ENCODE data around the gene GABARAP.

Gene GABARAP

DNA sequence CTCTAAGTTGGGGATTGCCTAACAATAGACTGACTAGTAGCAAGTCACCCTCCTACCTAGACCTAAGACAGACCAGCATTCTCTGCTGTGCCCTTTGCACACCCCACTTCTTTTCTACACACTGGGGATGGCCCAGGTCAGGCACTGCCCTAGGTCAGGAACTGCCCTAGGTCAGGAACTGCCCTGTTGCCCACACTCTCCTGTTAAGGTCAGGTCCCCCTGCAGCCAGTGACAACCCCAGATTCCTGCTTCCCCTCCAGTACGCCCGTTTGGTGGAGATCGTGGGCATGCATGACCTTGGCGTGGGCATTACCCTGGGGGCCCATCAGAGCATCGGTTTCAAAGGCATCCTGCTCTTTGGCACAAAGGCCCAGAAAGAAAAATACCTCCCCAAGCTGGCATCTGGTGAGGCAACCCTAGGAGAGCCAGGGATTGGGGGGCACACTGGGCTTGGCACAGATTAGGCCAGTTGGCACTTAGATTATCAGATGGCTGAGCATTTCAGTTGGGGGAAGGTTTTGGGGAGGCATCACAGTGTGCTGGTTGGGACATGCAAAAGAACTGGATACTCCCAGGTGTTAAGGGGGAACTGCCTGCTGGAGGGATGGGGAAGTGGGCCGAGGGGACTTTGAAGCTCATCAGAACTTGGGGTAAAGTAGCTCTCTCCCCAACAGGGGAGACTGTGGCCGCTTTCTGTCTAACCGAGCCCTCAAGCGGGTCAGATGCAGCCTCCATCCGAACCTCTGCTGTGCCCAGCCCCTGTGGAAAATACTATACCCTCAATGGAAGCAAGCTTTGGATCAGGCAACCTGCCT, 20.8 kb downstream of the GABARAP start:
- no peak for DNase-seq

DNA sequence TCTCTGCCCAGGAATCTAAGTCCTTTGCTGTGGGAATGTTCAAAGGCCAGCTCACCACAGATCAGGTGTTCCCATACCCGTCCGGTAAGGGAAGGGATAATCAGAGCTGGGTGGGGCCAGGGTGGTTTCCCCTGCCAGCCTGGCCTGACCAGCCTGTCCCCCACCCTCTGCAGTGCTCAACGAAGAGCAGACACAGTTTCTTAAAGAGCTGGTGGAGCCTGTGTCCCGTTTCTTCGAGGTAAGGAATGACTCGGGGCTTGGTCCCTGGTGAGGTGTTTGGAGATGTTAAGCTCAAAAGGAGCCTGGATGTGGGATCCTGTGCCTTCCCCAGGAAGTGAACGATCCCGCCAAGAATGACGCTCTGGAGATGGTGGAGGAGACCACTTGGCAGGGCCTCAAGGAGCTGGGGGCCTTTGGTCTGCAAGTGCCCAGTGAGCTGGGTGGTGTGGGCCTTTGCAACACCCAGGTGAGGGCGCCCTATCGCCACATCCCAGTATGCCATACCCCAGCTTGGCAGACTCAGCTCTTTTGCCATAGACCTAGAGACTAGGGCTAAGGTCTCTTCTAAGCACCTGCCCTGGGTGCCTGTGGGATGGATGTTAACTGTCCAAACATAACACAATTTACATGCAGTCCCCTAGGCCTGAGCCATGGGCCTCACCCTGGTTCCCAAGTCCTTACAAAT, 21.5 kb downstream of the GABARAP start:
- DNase-seq: peak; percentile 56

DNA sequence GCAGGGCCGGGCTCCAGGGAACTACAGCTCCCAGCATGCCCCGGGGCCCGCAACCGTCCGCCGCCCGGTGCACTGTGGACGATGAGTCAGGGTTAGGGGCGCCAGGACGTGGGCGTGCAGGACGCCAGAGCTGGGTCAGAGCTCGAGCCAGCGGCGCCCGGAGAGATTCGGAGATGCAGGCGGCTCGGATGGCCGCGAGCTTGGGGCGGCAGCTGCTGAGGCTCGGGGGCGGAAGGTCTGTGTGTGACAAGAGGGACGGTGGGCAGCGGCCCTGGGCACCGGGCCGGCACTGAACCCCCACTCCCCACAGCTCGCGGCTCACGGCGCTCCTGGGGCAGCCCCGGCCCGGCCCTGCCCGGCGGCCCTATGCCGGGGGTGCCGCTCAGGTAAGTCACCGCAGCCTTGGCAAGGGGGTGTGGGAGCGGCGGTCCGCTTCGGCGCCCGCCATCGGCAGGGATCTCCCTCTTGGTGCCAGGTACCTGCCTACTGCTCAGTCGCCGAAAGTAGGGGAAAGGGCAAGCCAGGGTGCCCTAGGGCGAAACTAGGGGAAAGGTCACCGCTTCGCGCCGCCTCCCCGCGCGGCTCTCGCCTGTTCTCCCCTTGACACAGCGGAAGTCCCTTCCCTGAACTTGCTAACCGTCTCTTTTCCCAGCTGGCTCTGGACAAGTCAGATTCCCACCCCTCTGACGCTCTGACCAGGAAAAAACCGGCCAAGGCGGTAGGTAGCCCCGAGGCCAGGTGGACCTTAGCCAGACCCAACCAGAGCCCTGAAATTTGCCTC, 22.2 kb downstream of the GABARAP start, which contains the start of the genes ACADVL and DLG4:
TSS of gene ACADVL (plus strand) at position 127 of the 781 bp plus-strand sequence. CDS start at position 174, 47 bp downstream.
TSS of gene DLG4 (minus strand) at position 25 of the 781 bp plus-strand sequence.
- peak; percentile 78 for DNase-seq

DNA sequence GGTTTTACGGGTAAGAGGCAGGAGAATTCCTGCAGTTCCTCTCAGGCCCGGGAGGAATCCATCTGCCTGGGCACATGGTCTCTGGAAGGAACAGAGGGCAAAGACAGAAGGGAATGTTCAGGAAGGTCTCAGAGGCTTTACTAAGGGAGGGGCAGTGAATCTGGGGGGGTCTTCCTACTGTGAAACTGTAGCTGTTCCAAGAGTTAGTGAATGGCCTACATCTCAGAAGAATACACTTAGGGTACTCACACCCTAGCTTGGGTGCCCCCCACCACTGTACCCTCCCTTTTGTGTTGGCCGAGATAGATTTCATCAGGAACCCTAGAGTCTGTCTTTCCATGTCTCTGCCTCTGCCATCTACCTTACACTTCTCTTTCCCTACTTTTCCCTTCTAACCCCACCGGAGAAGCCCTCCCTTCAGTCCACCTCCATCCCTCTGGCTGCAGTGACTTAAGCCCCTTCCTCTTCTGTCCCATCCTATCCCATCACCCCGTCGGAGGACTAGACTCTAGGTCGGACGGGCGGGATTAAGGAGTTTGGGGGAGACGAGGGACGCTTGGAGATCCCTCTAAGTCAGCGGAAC, 22.9 kb downstream of the GABARAP start:
- DNase-seq: no peak

DNA sequence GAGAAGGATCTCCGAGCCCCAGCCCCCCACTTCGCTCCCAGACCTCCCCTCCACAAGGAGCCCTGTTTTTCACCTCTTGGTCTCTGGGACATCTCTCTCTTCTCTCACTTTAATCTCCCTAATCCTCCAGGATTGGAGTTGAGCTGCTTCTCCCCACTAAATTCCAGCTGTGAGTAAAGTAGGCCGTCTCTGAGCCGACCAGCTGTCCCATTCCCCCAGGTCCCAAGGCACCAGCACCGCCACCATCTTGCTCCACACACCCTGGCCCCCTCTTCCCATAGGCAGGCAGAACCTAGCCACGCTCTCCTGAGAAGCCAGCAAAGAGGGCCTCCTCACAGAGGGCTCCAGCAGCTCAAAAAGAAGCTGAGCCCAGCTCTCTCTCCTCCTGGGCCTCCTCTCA, 23.5 kb downstream of the GABARAP start:
- DNase-seq: no peak

DNA sequence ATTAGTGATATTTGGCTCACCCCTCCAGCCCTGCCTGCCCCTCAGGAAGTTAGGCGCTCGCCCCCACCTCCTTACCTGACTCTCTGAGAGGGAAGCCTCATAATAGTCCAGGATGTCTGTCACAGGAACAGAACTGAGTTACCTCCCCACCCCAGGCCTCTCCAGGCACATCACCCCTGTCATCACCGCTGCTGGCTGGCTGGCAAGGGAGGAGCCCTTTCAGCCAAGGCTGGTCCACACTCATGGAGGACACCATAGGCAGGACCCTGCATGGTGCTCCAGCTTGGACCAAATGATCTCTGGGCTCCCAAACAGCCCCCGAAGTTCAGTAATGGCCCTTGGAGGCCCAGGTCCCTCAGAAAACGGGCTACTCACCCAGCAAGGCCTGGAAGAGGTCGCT, 24.1 kb downstream of the GABARAP start:
- no peak for DNase-seq

DNA sequence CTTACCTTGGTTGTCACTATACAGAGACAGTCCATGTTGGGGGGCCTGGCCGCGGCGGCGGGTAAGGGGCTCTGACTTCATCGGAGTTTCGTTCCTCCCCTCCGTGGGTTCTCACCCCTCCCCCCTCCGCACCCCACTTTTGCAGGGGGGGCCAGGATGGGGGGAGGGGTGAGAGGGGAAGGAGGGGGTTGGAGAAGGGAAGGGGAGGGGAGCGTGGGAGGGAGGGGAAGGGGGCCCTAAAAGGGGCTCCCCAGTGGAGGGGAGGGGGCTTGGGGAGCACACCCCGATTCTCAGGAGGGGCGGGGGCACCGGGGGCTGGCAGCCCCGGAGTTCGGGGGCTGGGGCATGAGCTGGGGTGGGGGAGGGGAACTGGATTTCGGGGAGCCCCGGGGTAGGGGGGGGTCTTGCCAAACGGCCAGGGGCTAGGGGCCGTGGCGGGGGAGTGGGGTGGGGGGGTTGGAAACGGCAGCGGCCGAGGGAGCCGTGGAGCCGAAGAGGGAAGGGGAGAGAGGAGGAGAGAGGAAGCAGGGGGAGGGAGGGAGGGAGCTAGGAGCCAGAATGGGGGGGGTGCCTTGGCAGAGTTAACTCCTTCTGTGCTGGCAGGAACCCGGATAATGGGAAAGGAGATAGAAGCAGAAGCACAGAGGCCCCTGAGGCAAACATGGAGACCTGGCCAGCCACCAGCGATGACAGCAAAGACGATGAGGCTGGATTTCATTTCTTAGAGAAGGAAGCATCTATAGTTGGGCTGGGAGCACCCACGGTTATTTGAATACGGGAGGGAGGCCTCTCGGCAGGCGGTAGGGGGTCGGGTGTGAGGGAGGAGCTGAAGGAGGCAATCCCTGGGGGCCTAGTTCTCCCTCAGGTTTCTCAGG, 24.9 kb downstream of the GABARAP start:
- DNase-seq: no peak

- DNase-seq: no peak
Measured at GRCh38 chr17:7216242-7217112, 25.8 kb downstream of the GABARAP start.

DNA sequence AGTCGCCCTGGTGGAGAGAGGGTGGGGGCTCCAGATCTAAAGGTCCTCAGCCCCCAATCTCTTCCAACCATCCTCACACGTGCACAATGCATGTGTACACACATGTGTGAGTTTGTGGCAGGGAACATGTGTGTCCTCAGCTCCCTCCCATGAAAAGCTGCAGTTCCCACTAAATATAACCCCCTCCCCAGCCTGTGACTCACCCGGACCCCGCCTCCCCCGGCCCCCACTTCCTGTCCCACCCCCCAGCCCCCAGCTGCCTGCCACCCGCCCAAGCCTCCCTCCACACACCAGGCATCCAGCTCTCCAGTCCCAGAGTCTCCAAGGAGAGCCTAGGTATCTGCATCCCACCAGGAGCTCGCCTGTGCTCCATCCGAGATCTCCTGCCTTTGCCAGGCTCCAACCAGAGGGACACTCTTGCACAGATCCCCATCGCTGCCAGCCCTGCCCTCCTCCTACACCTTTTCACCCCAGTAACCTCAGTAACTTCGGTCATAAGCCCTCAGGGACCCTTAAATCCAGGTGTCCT, 26.5 kb downstream of the GABARAP start:
- DNase-seq: no peak

DNA sequence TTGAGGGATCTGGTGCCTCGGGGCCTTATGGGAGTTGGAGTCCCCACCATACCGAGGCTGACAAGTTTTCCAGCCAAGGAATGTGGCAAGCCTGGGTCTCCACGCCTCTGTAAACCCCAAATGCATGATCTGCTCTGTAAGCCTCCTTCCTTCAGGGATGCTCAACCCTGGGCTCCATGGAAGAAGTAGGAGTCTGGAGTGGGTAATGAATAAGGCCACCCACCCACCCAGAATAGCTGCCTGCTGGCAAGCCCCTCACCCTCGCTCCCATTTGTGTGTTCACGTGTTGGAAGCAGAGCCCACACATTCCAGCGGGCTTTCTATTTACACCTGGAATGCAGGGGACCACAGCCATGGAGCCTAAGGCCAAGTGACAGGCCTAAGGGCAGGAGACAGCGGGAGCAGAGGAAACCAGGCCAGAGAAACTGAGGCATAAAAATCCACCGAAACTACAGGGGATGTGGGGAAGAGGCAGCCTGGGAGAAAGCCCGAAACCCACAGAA, 27.1 kb downstream of the GABARAP start:
- DNase-seq: no peak

GRCh38 chr17:7214300-7215135, 27.7 kb downstream of the GABARAP start:
- peak; percentile 99 for DNase-seq

GRCh38 chr17:7213895-7214299, 28.4 kb downstream of the GABARAP start:
- DNase-seq: no peak

DNA sequence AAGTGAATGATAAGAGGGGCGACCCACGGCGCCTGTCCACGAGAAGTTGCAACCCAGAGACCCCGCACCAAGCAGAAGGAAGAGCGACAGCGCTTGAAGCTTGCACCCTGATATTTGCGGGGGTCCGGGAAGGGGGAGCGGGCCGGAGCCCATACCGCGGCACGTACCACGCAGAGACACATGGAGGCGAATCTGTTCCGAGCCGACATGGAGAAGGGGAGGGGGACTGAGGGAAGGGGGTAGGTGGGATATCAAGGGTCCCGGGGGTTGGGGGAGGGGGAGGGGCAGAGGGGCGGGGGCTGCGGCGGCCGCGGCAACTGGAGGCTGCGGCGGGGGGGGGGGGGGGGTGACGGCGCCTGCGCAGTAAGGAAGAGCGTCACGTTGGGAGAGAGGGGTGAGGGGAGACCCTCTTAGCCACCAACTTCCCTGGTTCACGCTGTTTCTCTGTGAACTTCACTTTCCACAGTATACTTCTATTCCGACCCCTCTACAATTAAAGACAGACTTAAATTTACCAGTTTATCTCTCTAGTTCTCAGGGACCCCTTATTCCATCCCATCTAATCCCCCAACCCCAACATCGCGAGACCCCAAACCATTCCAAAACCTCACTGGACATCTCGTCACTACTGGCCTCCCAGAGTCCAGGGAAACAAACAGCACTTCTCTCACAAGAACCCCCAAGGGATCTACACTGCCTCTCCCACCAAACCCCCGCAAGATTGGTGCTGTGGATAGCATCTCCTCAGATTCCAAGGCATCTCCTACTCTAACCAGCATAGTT, 30.6 kb downstream of the GABARAP start:
- no peak for DNase-seq

DNA sequence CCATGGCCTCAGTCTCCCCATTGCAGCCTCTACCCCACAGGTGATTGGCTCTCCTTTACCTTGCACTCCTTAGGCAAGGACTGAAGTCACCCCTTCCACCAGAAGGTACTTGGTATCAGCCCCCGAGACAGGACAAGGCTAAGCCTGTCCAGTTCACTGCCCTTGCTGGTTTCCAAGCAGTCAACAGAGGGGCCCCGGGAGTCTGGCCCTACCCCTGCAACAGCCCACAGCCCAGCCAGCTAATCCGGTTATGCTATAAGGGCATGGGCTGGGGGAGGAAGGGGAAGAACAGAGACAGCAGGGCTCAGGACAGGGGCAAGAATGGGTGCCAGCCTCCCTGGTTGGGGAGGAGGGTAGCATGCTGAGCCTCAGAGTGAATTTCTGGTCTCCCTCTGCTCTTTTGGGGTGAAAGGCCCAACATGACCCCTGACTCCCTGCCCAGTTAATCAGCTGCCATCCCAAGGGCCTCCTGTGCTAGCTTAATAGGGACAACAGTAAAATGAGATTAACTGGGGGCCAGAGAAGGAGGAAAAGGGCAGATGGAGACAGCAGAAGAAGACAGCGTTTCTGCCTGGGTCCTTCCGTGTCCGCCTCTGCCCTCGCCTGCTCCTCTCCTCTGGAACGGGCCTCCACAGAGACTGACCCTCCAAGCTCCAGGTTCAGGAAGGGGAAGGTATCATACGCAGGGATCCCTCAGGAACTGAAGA, 33.3 kb downstream of the GABARAP start:
- no peak for DNase-seq

DNA sequence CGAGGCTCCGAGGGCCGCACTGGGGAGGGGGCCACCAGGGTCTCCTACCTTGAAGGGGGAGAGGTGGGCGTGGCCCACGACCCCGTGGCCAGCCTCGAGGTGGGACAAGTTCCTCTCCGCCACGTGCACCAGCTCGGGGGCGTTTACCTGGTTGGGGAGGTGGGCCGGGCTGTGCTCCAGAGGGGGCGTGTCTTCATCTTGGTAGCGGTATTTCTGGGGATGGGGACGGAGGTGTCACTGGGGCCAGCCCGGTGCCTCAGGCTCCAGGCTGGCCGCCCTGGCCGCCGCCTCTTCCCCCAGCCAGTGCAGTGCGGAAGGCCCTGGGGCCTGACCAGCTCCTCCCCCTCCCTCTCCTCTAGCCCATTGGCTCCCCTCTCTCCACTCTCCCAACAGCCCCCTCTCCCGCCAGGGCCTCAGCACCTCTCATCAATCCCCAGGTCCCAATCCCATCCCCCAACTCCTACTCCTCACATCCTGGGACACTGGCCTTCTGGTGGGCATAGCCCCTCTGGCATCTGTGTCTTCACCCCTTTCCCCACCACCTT, 34.1 kb downstream of the GABARAP start:
- no peak for DNase-seq

- DNase-seq: no peak
Measured at GRCh38 chr17:7207120-7208001, 34.9 kb downstream of the GABARAP start.

DNA sequence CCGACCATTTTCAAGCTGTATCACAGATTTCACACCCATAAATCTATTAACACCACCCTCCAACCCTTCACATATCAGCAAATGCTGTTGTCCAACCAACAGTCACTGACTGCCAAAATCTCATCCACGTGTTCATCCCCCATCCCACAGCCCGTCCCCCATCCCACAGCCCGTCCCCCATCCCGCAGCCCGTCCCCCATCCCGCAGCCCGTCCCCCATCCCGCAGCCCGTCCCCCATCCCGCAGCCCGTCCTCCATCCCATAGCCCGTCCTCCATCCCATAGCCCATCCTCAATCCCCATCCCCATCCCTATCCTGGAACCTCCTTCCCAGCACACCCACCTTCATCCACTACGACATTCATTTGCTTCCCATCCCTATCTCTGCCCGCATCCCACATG, 36.7 kb downstream of the GABARAP start:
- no peak for DNase-seq
